Activated CD4-positive, CD25-positive, alpha-beta regulatory T cell treated with anti-CD3 and anti-CD28 coated beads, Interleukin-2, amount 50 U/mL, for 72 hours (primary cell): Measurements from ENCODE around the gene GADD45A.

ENCODE experiments used
- DNase-seq: peaks from one replicate; pipeline ENCODE4 v3.0.0; 2021

Gene GADD45A

GRCh38 chr1:67690018-67690363, 5.0 kb downstream of the GADD45A start:
- no peak for DNase-seq

GRCh38 chr1:67690411-67690810, 5.4 kb downstream of the GADD45A start:
- DNase-seq: no peak

GRCh38 chr1:67691712-67692111, 6.7 kb downstream of the GADD45A start:
- DNase-seq: no peak

- no peak for DNase-seq
These were observed 11.0 kb downstream of the GADD45A start for GRCh38 chr1:67695963-67696362.

GRCh38 chr1:67696708-67697107, 11.7 kb downstream of the GADD45A start:
- DNase-seq: no peak

GRCh38 chr1:67700220-67700619, 15.2 kb downstream of the GADD45A start:
- DNase-seq: no peak

- no peak for DNase-seq
These were observed 15.8 kb downstream of the GADD45A start for GRCh38 chr1:67700692-67701410.

- no peak for DNase-seq
These were observed 16.9 kb downstream of the GADD45A start for GRCh38 chr1:67701876-67702275.

GRCh38 chr1:67704351-67704750, 19.4 kb downstream of the GADD45A start:
- no peak for DNase-seq

- DNase-seq: no peak
These were observed 20.9 kb downstream of the GADD45A start for GRCh38 chr1:67705735-67706453.

- no peak for DNase-seq
These were observed 23.6 kb downstream of the GADD45A start for GRCh38 chr1:67708606-67709005.

- DNase-seq: no peak
These were observed 25.4 kb downstream of the GADD45A start for GRCh38 chr1:67710417-67710816.

- no peak for DNase-seq
These were observed 26.3 kb downstream of the GADD45A start for GRCh38 chr1:67711158-67711854.

- DNase-seq: no peak
These were observed 26.8 kb downstream of the GADD45A start for GRCh38 chr1:67711855-67712212.

- no peak for DNase-seq
These were observed 28.3 kb downstream of the GADD45A start for GRCh38 chr1:67713057-67713846.

GRCh38 chr1:67715819-67716218, 30.8 kb downstream of the GADD45A start:
- no peak for DNase-seq

- DNase-seq: no peak
These were observed 31.8 kb downstream of the GADD45A start for GRCh38 chr1:67716800-67717199.

- DNase-seq: no peak
These were observed 32.9 kb downstream of the GADD45A start for GRCh38 chr1:67717876-67718275.

- no peak for DNase-seq
These were observed 34.6 kb downstream of the GADD45A start for GRCh38 chr1:67719329-67720196.

- no peak for DNase-seq
These were observed 36.1 kb downstream of the GADD45A start for GRCh38 chr1:67721112-67721511.

GRCh38 chr1:67721650-67722291, 36.8 kb downstream of the GADD45A start:
- no peak for DNase-seq
